ENCODE results near the gene TMEM101.

Gene TMEM101

GRCh38 chr17:44043272-44043696 lies 28.5 kb upstream of the TMEM101 start:
- Histone ChIP-seq H3K9ac (ENCODE audit: low read length) (no peak overlapping the region), H2AFZ (ENCODE audit: low read depth, low read length, severe bottlenecking) (no peak overlapping the region), H3K4me2 (ENCODE audit: low read depth, low read length, poor library complexity, severe bottlenecking) (no peak overlapping the region), H3K9me2 (replicated peaks; ENCODE audit: insufficient read depth, low read length) (no peaks in the 10 kb centered on the region), H4K20me1 (ENCODE audit: low read depth, low read length) (no peaks in the 10 kb centered on the region), H3F3A (ENCODE audit: insufficient read depth) (peaks cover 9% of the 10 kb centered on the region; the same call in 1 of the 2 replicates), H3K79me2 (ENCODE audit: insufficient read depth, low read length) (peaks cover 64% of the 10 kb centered on the region), H3K36me3 (ENCODE audit: low read length) (peaks cover 8% of the 10 kb centered on the region), H3K9me3 (ENCODE audit: insufficient read depth, low read length) (no peaks in the 10 kb centered on the region), H3K27ac (ENCODE audit: low read depth, low read length) (no peak overlapping the region), H3K4me3 (ENCODE audit: insufficient read depth, low read length, poor library complexity, severe bottlenecking) (no peak overlapping the region), H3K27me3 (ENCODE audit: low read length) (no peaks in the 10 kb centered on the region)
- TF ChIP-seq EZH2phosphoT487 (conservative IDR thresholded peaks at IDR 0.05; ENCODE audit: low read length): no peak
- no peak for TF ChIP-seq CTCF (IDR thresholded peaks at IDR 0.05; ENCODE audit: insufficient read depth, low read length, poor library complexity, severe bottlenecking)

GRCh38 chr17:44039829-44040635 lies 25.3 kb upstream of the TMEM101 start:
- peaks cover 7% of the 10 kb centered on the region for H3K36me3 ChIP-seq (ENCODE audit: low read length)
- no peak overlapping the region for H3K4me3 ChIP-seq (ENCODE audit: insufficient read depth, low read length, poor library complexity, severe bottlenecking)
- H3K9me2 ChIP-seq (replicated peaks; ENCODE audit: insufficient read depth, low read length): no peaks in the 10 kb centered on the region
- H3K9me3 ChIP-seq (ENCODE audit: insufficient read depth, low read length): no peaks in the 10 kb centered on the region
- no peak overlapping the region for H3K9ac ChIP-seq (ENCODE audit: low read length)
- H3K27ac ChIP-seq (ENCODE audit: low read depth, low read length): no peak overlapping the region
- no peak overlapping the region for H3K4me2 ChIP-seq (ENCODE audit: low read depth, low read length, poor library complexity, severe bottlenecking)
- no peaks in the 10 kb centered on the region for H4K20me1 ChIP-seq (ENCODE audit: low read depth, low read length)
- no peak overlapping the region for H2AFZ ChIP-seq (ENCODE audit: low read depth, low read length, severe bottlenecking)
- peaks cover 5% of the 10 kb centered on the region; the same call in 1 of the 2 replicates for H3F3A ChIP-seq (ENCODE audit: insufficient read depth)
- H3K79me2 ChIP-seq (ENCODE audit: insufficient read depth, low read length): peaks cover 46% of the 10 kb centered on the region
- TF ChIP-seq CTCF (IDR thresholded peaks at IDR 0.05; ENCODE audit: insufficient read depth, low read length, poor library complexity, severe bottlenecking): no peak
- no peaks in the 10 kb centered on the region for H3K27me3 ChIP-seq (ENCODE audit: low read length)

GRCh38 chr17:44038604-44039011 lies 23.8 kb upstream of the TMEM101 start:
- no peak for TF ChIP-seq EZH2phosphoT487 (conservative IDR thresholded peaks at IDR 0.05; ENCODE audit: low read length)
- TF ChIP-seq CTCF (IDR thresholded peaks at IDR 0.05; ENCODE audit: insufficient read depth, low read length, poor library complexity, severe bottlenecking): no peak
- H4K20me1 ChIP-seq (ENCODE audit: low read depth, low read length): no peaks in the 10 kb centered on the region
- no peak overlapping the region for H3K4me3 ChIP-seq (ENCODE audit: insufficient read depth, low read length, poor library complexity, severe bottlenecking)
- no peaks in the 10 kb centered on the region for H3K27me3 ChIP-seq (ENCODE audit: low read length)
- no peak overlapping the region for H3K9ac ChIP-seq (ENCODE audit: low read length)
- peaks cover 5% of the 10 kb centered on the region; the same call in 1 of the 2 replicates for H3F3A ChIP-seq (ENCODE audit: insufficient read depth)
- no peaks in the 10 kb centered on the region for H3K9me2 ChIP-seq (replicated peaks; ENCODE audit: insufficient read depth, low read length)
- H3K9me3 ChIP-seq (ENCODE audit: insufficient read depth, low read length): no peaks in the 10 kb centered on the region
- H3K79me2 ChIP-seq (ENCODE audit: insufficient read depth, low read length): peaks cover 34% of the 10 kb centered on the region
- peaks cover 7% of the 10 kb centered on the region for H3K36me3 ChIP-seq (ENCODE audit: low read length)
- no peak overlapping the region for H2AFZ ChIP-seq (ENCODE audit: low read depth, low read length, severe bottlenecking)
- H3K4me2 ChIP-seq (ENCODE audit: low read depth, low read length, poor library complexity, severe bottlenecking): no peak overlapping the region
- H3K27ac ChIP-seq (ENCODE audit: low read depth, low read length): no peak overlapping the region
